Esophagus muscularis mucosa (tissue), 4 donors: ENCODE data around the gene TM2D1. TPM values are rescaled to one million over a fixed set of nuclear protein-coding genes. Genes with fewer than 3 reads are reported as not detected.

Experiments
- DNase-seq: peaks from one replicate; pipeline ENCODE4 v3.0.0-alpha.2; 2017; ENCODE audit errors: extremely low spot score
- H3K27ac ChIP-seq, 4 donors: fragments of 200-600 bp; sonication (generic); replicated peaks in 1 of 4; 1 replicate in 3 of 4; 2 replicates in 1 of 4; pipeline ENCODE4 v1.5.1; 2016 to 2019; ENCODE audit warnings: mild to moderate bottlenecking in 1 of 4
- H3K27me3 ChIP-seq, 4 donors: fragments of 200-600 bp; sonication (generic); one replicate each; pipeline versions ENCODE4 v1.5.1 to v1.6.0; 2016 to 2019
- H3K36me3 ChIP-seq, 4 donors: fragments of 200-600 bp; sonication (generic); one replicate each; pipeline ENCODE4 v1.5.1; 2016 to 2019
- H3K4me1 ChIP-seq, 4 donors: fragments of 200-600 bp; sonication (generic); one replicate each; pipeline ENCODE4 v1.5.1; 2016 to 2019
- H3K4me3 ChIP-seq, 4 donors: fragments of 200-600 bp; sonication (generic); 1 replicate in 2 of 4; 2 replicates in 2 of 4; pipeline ENCODE4 v1.5.1; 2016 to 2019; ENCODE audit warnings: mild to moderate bottlenecking in 4 of 4, moderate library complexity in 1 of 4
- H3K9me3 ChIP-seq, 4 donors: fragments of 200-600 bp; sonication (generic); 1 replicate in 3 of 4; 2 replicates in 1 of 4; pipeline ENCODE4 v1.5.1; 2016 to 2019
- EP300 ChIP-seq: sonication (generic); formaldehyde crosslinking; IDR thresholded peaks from one replicate; pipeline ENCODE4 v1.6.1; 2017; ENCODE audit warnings: antibody characterized with exemption
- POLR2A ChIP-seq: fragments of 450-650 bp; IDR thresholded peaks from one replicate; pipeline ENCODE4 v1.6.1; 2017; ENCODE audit warnings: antibody characterized with exemption, moderate library complexity, mild to moderate bottlenecking, low read depth
- POLR2AphosphoS5 ChIP-seq, 2 donors: sonication (generic); formaldehyde crosslinking; IDR thresholded peaks; one replicate each; pipeline ENCODE4 v1.6.1; 2017; ENCODE audit warnings: antibody characterized with exemption in 2 of 2
- WGBS: methylation state at CpG from one replicate; pipeline ENCODE4 v1.1.5; 2018; 5-methylcytosine and 5-hydroxymethylcytosine counted together
- intact Hi-C: fragments of 100-400 bp; cut with DNase I; formaldehyde crosslinking; loops from one replicate; pipeline ENCODE4 v1.15.1; 2023
- total RNA-seq, 4 donors: library from RNA; depleted of rRNA; stranded (reverse); fragments of >200 nt; gene quantifications; one replicate each; pipeline versions ENCODE4 v1.1.0 to v1.2.1, GENCODE V29; 2016
- TF ChIP-seq, protein P1 (sequence below), 3 experiments: fragments of 200-600 bp in 2 of 3; fragments of 450-650 bp in 1 of 3; sonication (generic) in 2 of 3; IDR thresholded peaks; one replicate each; pipeline ENCODE4 v1.5.1; 2017 to 2019; ENCODE audit warnings: antibody characterized with exemption in 3 of 3, mild to moderate bottlenecking in 2 of 3, moderate library complexity in 1 of 3

Gene TM2D1
- total RNA-seq, 4 donors from 2014 or later, result 59.6 to 73.5 (median 66.3) TPM

DNA sequence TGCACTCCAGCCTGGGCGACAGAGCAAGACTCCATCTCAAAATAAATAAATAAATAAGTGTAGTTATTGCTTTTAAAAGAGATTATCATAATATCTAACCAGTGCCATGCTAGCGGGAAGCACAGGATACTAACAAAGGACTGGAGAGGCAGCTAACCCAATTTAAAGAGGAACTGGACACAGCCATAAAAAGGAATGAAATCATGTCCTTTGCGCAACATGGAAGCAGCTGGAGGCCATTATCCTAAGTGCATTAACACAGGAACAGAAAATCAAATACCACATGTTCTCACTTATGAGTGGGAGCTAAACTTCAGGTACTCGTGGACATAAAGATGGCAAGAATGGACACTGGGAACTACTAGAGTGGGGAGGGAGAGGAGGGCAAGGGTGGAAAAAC is 54.9 kb downstream of the TM2D1 start:
- Histone ChIP-seq H3K36me3 (peaks cover 0 to 4% (median 0%) of the 10 kb centered on the region in 4 donors), H3K27me3 (no peaks in the 10 kb centered on the region), H3K9me3 (no peaks in the 10 kb centered on the region), H3K4me1 (no peaks in the 10 kb centered on the region), H3K27ac (no peak overlapping the region), H3K4me3 (no peak overlapping the region)
- WGBS, result 79% methylated on average over 4 of the region's 4 CpGs
- DNase-seq, result no peak
- no peak for TF ChIP-seq POLR2AphosphoS5 (IDR thresholded peaks at IDR 0.05)
- TF ChIP-seq, protein P1, sequence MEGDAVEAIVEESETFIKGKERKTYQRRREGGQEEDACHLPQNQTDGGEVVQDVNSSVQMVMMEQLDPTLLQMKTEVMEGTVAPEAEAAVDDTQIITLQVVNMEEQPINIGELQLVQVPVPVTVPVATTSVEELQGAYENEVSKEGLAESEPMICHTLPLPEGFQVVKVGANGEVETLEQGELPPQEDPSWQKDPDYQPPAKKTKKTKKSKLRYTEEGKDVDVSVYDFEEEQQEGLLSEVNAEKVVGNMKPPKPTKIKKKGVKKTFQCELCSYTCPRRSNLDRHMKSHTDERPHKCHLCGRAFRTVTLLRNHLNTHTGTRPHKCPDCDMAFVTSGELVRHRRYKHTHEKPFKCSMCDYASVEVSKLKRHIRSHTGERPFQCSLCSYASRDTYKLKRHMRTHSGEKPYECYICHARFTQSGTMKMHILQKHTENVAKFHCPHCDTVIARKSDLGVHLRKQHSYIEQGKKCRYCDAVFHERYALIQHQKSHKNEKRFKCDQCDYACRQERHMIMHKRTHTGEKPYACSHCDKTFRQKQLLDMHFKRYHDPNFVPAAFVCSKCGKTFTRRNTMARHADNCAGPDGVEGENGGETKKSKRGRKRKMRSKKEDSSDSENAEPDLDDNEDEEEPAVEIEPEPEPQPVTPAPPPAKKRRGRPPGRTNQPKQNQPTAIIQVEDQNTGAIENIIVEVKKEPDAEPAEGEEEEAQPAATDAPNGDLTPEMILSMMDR (IDR thresholded peaks at IDR 0.05), result no peak
- TF ChIP-seq POLR2A, result no peak
- TF ChIP-seq EP300, result no peak
- intact Hi-C loops, result no loop called here

DNA sequence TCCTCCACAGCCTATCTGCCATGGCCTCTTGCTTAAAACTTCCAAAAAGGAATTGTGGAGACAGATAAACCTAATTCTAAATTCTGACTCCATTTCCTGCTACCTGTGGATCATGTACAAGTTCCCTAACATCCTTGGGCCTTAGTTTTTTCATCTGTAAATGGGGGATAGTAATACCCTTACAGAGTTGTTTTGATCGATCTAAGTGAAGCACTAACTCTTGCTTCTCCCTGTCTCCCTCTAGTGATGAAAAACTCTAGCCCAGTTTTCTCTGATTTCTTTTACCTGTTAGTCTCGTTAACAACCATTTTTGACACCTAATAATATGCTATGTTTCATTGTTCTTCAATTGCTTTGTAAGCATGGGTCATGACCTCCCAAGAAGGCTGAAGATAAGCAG is 65.9 kb downstream of the TM2D1 start:
- no peaks in the 10 kb centered on the region for H3K9me3 ChIP-seq
- H3K27me3 ChIP-seq, result no peaks in the 10 kb centered on the region
- H3K27ac ChIP-seq, result no peak overlapping the region
- 73% methylated on average over 2 of the region's 2 CpGs for WGBS
- no peak overlapping the region for H3K4me3 ChIP-seq
- TF ChIP-seq, protein P1 (IDR thresholded peaks at IDR 0.05), result no peak
- TF ChIP-seq EP300 (no peak), POLR2A (no peak), POLR2AphosphoS5 (IDR thresholded peaks at IDR 0.05) (no peak)
- intact Hi-C loops, result no loop called here
- H3K36me3 ChIP-seq, result no peaks in the 10 kb centered on the region
- no peak for DNase-seq
- H3K4me1 ChIP-seq, result no peaks in the 10 kb centered on the region

DNA sequence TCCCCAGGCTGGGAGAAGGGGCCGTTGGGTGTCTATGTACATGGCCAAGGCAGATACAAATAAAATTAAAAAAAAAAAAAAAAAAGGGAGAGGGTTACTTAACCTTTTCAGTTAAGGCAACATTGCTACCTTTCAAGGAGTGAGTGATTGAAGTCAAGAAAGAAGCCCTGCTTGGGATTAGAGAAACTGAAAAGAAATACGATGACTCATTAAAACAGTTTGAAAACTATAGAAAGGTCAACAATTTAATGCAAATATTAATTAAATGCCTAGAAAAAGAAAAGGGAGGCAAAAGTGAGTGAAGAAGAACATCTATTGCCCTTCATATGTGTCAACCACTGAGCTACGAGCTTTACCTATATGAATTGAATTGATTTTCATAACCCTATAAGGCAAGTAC is 69.5 kb downstream of the TM2D1 start:
- WGBS, result 93% methylated on average over 3 of the region's 3 CpGs
- H3K4me1 ChIP-seq, result no peaks in the 10 kb centered on the region
- H3K36me3 ChIP-seq, result no peaks in the 10 kb centered on the region
- no peaks in the 10 kb centered on the region for H3K9me3 ChIP-seq
- TF ChIP-seq EP300, result no peak
- TF ChIP-seq, protein P1 (IDR thresholded peaks at IDR 0.05), result no peak
- TF ChIP-seq POLR2A, result no peak
- TF ChIP-seq POLR2AphosphoS5 (IDR thresholded peaks at IDR 0.05), result no peak
- DNase-seq, result no peak
- H3K27ac ChIP-seq, result no peak overlapping the region
- H3K4me3 ChIP-seq, result no peak overlapping the region
- H3K27me3 ChIP-seq, result no peaks in the 10 kb centered on the region
- intact Hi-C loops, result no loop called here

DNA sequence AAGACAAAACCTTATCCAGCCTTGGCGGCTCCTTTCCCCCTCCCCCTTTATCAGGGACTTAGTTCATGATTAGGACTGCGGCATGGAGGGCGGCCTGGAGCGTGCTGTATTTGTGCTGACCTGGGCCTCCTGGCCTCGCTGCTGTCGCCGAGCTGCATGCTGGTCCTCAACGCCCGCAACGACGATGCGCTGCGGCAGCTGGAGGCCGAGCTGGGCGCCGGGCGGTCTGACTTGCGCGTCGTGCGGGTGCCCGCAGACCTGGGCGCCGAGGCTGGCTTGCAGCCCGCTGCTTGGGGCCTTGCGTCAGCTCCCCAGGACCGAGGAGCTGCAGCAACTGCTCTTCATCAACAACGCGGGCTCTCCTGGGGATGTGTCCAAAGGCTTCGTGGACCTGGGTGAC is 70.9 kb downstream of the TM2D1 start:
- Histone ChIP-seq H3K4me3 (no peak overlapping the region), H3K9me3 (no peaks in the 10 kb centered on the region), H3K27ac (no peak overlapping the region), H3K36me3 (no peaks in the 10 kb centered on the region), H3K4me1 (no peaks in the 10 kb centered on the region), H3K27me3 (no peaks in the 10 kb centered on the region)
- no peak for DNase-seq
- TF ChIP-seq POLR2A (no peak), EP300 (no peak), POLR2AphosphoS5 (IDR thresholded peaks at IDR 0.05) (no peak)
- TF ChIP-seq, protein P1 (IDR thresholded peaks at IDR 0.05), result no peak
- intact Hi-C loops, result no loop called here
- 97% methylated on average over 16 of the region's 30 CpGs for WGBS

DNA sequence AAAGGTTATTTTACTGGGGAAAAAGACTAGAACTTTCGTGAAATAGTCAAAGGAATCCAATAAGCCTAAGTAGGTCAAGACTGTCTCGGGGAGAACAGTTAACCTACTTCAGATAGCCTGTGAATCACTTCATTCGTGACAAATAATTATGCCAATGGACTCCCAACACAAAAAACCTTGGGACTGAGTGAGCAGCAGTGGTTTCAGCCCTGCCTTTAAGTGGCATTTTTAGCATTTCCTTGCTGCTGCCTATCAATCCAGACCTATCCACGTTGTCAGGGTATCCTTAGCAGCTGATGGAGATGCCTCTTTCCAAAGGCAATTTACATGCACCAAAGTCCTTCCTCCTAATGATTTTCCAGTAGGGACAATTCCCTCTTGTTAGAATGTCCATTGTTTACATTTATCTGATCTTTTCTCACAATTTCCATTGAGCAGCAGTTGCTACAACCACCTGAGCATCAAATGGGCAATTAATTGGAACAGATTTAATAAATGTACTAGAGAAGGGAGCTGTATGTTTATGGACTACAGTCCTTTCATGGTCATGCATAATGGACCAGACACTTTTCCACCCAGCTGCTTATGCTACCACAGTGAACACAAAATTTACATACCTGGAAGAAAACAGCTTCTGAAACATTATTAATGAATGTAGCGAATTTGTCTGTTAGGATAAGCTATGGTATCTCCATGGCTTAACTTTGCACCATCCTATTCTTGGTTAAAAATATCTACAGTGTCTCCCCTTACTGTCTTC is 75.8 kb downstream of the TM2D1 start:
- H3K4me1 ChIP-seq, result no peaks in the 10 kb centered on the region
- no peak for DNase-seq
- TF ChIP-seq POLR2A, result no peak
- no peak for TF ChIP-seq EP300
- no peak for TF ChIP-seq POLR2AphosphoS5 (IDR thresholded peaks at IDR 0.05)
- TF ChIP-seq, protein P1 (IDR thresholded peaks at IDR 0.05), result no peak
- H3K4me3 ChIP-seq, result no peak overlapping the region
- H3K36me3 ChIP-seq, result no peaks in the 10 kb centered on the region
- H3K27me3 ChIP-seq, result no peaks in the 10 kb centered on the region
- intact Hi-C loops, result loop anchor here (10.0 kb wide), 1 partner anchor 304 kb away; no protein-coding TSS in a partner anchor
- 94% methylated on average over 5 of the region's 5 CpGs for WGBS
- H3K9me3 ChIP-seq, result no peaks in the 10 kb centered on the region
- H3K27ac ChIP-seq, result no peak overlapping the region
